Right atrium auricular region (tissue), 2 donors: Measurements from ENCODE around the gene CYBC1. TPM values are rescaled to one million over a fixed set of nuclear protein-coding genes. Genes with fewer than 3 reads are reported as not detected.

Experiments
- DNase-seq: peaks from one replicate; pipeline ENCODE4 v3.0.0-alpha.2; 2019; ENCODE audit warnings: low spot score
- H3K27ac ChIP-seq, 2 donors: fragments of 200-600 bp; sonication (generic); 1 replicate in 1 of 2; 2 replicates in 1 of 2; pipeline ENCODE4 v1.5.1; 2016 to 2019
- H3K27me3 ChIP-seq, 2 donors: fragments of 200-600 bp; sonication (generic); one replicate each; pipeline versions ENCODE4 v1.5.1 to v1.6.0; 2017 to 2019
- H3K36me3 ChIP-seq: fragments of 200-600 bp; sonication (generic); one replicate; pipeline ENCODE4 v1.5.1; 2016
- H3K4me1 ChIP-seq, 2 donors: fragments of 200-600 bp; sonication (generic); one replicate each; pipeline versions ENCODE4 v1.5.1 to v1.6.0; 2017 to 2019
- H3K4me3 ChIP-seq, 2 donors: fragments of 200-600 bp; sonication (generic); 1 replicate in 1 of 2; 2 replicates in 1 of 2; pipeline ENCODE4 v1.5.1; 2017 to 2019; ENCODE audit warnings: mild to moderate bottlenecking in 1 of 2, moderate library complexity in 1 of 2
- H3K9me3 ChIP-seq, 2 donors: fragments of 200-600 bp; sonication (generic); one replicate each; pipeline ENCODE4 v1.5.1; 2019
- CTCF ChIP-seq, 2 donors: fragments of 200-600 bp; sonication (generic); IDR thresholded peaks; one replicate each; pipeline ENCODE4 v1.5.1; 2019; ENCODE audit warnings: antibody characterized with exemption in 2 of 2
- total RNA-seq, 2 donors: library from RNA; depleted of rRNA; stranded (reverse); fragments of >200 nt; gene quantifications; one replicate each; pipeline ENCODE4 v1.1.0, GENCODE V29; 2016

CYBC1 gene
- total RNA-seq, 2 donors from 2014 or later, result 14.9 to 34.9 TPM

- Histone ChIP-seq H3K27ac (no peak overlapping the region), H3K4me1 (peaks cover 0 to 7% of the 10 kb centered on the region in 2 donors), H3K36me3 (peaks cover 31% of the 10 kb centered on the region), H3K9me3 (no peaks in the 10 kb centered on the region), H3K4me3 (no peak overlapping the region), H3K27me3 (no peaks in the 10 kb centered on the region)
- DNase-seq, result no peak
- no peak for TF ChIP-seq CTCF (IDR thresholded peaks at IDR 0.05)
Observed at GRCh38 chr17:82400206-82400605, 50.3 kb downstream of the CYBC1 start.

GRCh38 chr17:82399601-82400101, 50.9 kb downstream of the CYBC1 start:
- H3K27ac ChIP-seq, result no peak overlapping the region
- H3K9me3 ChIP-seq, result no peaks in the 10 kb centered on the region
- H3K27me3 ChIP-seq, result no peaks in the 10 kb centered on the region
- TF ChIP-seq CTCF (IDR thresholded peaks at IDR 0.05), result no peak
- no peak for DNase-seq
- peaks cover 31% of the 10 kb centered on the region for H3K36me3 ChIP-seq
- peaks cover 0 to 7% of the 10 kb centered on the region in 2 donors for H3K4me1 ChIP-seq
- no peak overlapping the region for H3K4me3 ChIP-seq

- H3K27ac ChIP-seq, result no peak overlapping the region
- no peaks in the 10 kb centered on the region for H3K27me3 ChIP-seq
- no peak for DNase-seq
- no peak for TF ChIP-seq CTCF (IDR thresholded peaks at IDR 0.05)
- peaks cover 0 to 7% of the 10 kb centered on the region in 2 donors for H3K4me1 ChIP-seq
- peaks cover 27% of the 10 kb centered on the region for H3K36me3 ChIP-seq
- H3K9me3 ChIP-seq, result no peaks in the 10 kb centered on the region
- H3K4me3 ChIP-seq, result no peak overlapping the region
Observed at GRCh38 chr17:82399041-82399441, 51.5 kb downstream of the CYBC1 start.

GRCh38 chr17:82397449-82398335, 52.9 kb downstream of the CYBC1 start:
- Histone ChIP-seq H3K36me3 (peaks cover 16% of the 10 kb centered on the region), H3K27me3 (no peaks in the 10 kb centered on the region), H3K4me1 (peaks cover 0 to 7% of the 10 kb centered on the region in 2 donors), H3K9me3 (no peaks in the 10 kb centered on the region), H3K4me3 (no peak overlapping the region), H3K27ac (no peak overlapping the region)
- DNase-seq, result no peak
- TF ChIP-seq CTCF (IDR thresholded peaks at IDR 0.05), result no peak

- Histone ChIP-seq H3K9me3 (no peaks in the 10 kb centered on the region), H3K27ac (no peak overlapping the region), H3K36me3 (peaks cover 7% of the 10 kb centered on the region), H3K27me3 (no peaks in the 10 kb centered on the region), H3K4me1 (peaks cover 0 to 7% of the 10 kb centered on the region in 2 donors), H3K4me3 (no peak overlapping the region)
- no peak for DNase-seq
- no peak for TF ChIP-seq CTCF (IDR thresholded peaks at IDR 0.05)
Observed at GRCh38 chr17:82396601-82397435, 53.7 kb downstream of the CYBC1 start.
